NOMO-1 treated with DMSO at 0.1 percent for 48 hours (cell line): ENCODE data around the gene ZNF496.
"Not testable (repeated sequence)": the region's sequence is repeated elsewhere in the genome, so short reads cannot be mapped to it uniquely, and the experiment has no call there.

ENCODE experiments used
- DNase-seq: peaks from one replicate; lab custom pipeline; 2025; ENCODE audit not compliant: unreplicated experiment; lab: John Stamatoyannopoulos, UW

Gene ZNF496

GRCh38 chr1:247331525-247332214 lies at the start of gene ZNF496:
ZNF496 (minus strand) TSS chr1:247331867; CDS start chr1:247329578, 2,289 bp downstream.
- peak; percentile 53 for DNase-seq

GRCh38 chr1:247378334-247379073 lies 46.8 kb upstream of the ZNF496 start:
- DNase-seq, result no peak

- not testable (repeated sequence) for DNase-seq
Observed at GRCh38 chr1:247377656-247378055, 46.0 kb upstream of the ZNF496 start.

- DNase-seq, result no peak
Observed at GRCh38 chr1:247376659-247377058, 45.0 kb upstream of the ZNF496 start.

- no peak for DNase-seq
Observed at GRCh38 chr1:247375747-247376146, 44.1 kb upstream of the ZNF496 start.

- not testable (repeated sequence) for DNase-seq
Observed at GRCh38 chr1:247374651-247375334, 43.1 kb upstream of the ZNF496 start.

GRCh38 chr1:247373721-247374141 lies 42.1 kb upstream of the ZNF496 start:
- peak; percentile 63 for DNase-seq

GRCh38 chr1:247371801-247372259 lies 40.2 kb upstream of the ZNF496 start:
- no peak for DNase-seq

GRCh38 chr1:247370786-247371732 lies 39.4 kb upstream of the ZNF496 start:
- DNase-seq, result no peak

- no peak for DNase-seq
Observed at GRCh38 chr1:247368490-247369145, 37.0 kb upstream of the ZNF496 start.

- DNase-seq, result no peak
Observed at GRCh38 chr1:247367786-247368422, 36.2 kb upstream of the ZNF496 start.

GRCh38 chr1:247366926-247367645 lies 35.4 kb upstream of the ZNF496 start:
- no peak for DNase-seq

- not testable (repeated sequence) for DNase-seq
Observed at GRCh38 chr1:247366345-247366744, 34.7 kb upstream of the ZNF496 start.

GRCh38 chr1:247365023-247365422 lies 33.4 kb upstream of the ZNF496 start:
- no peak for DNase-seq

GRCh38 chr1:247363000-247363399 lies 31.3 kb upstream of the ZNF496 start:
- DNase-seq, result not testable (repeated sequence)

GRCh38 chr1:247362153-247362552 lies 30.5 kb upstream of the ZNF496 start:
- DNase-seq, result no peak

- DNase-seq, result no peak
Observed at GRCh38 chr1:247360991-247361731, 29.5 kb upstream of the ZNF496 start.
